GM23338 (cell line): ENCODE measurements around the gene LSM14A. TPM values are rescaled to one million over a fixed set of nuclear protein-coding genes. Genes with fewer than 3 reads are reported as not detected.

Experiments used
- ATAC-seq: fragments of 200-7000 bp; cut with Tn5 transposase; 3 replicates; pipeline ENCODE4 v1.9.1; 2020
- DNase-seq: peaks from one replicate; pipeline ENCODE4 v3.0.0-alpha.2; 2015; ENCODE audit warnings: low spot score
- H2AFZ ChIP-seq: fragments of 200-600 bp; sonication (generic); 2 replicates; pipeline ENCODE4 v1.8.0; 2016; ENCODE audit warnings: antibody characterized with exemption, mild to moderate bottlenecking, moderate library complexity
- H3F3A ChIP-seq: fragments of 200-600 bp; sonication (generic); replicated peaks from 2 replicates; pipeline ENCODE4 v1.8.0; 2017; ENCODE audit warnings: antibody characterized with exemption, mixed run types, low read depth
- H3K27ac ChIP-seq: fragments of 200-600 bp; sonication (generic); 2 replicates; pipeline ENCODE4 v1.6.1; 2016; ENCODE audit warnings: low read depth
- H3K27me3 ChIP-seq: fragments of 200-600 bp; sonication (generic); 2 replicates; pipeline ENCODE4 v1.8.0; 2016; ENCODE audit warnings: mild to moderate bottlenecking, mixed run types, moderate library complexity; ENCODE audit not compliant: insufficient read depth
- H3K36me3 ChIP-seq: fragments of 200-600 bp; sonication (generic); 2 replicates; pipeline ENCODE4 v1.8.0; 2016; ENCODE audit warnings: mild to moderate bottlenecking; ENCODE audit not compliant: insufficient read depth
- H3K4me1 ChIP-seq: fragments of 200-600 bp; sonication (generic); 2 replicates; pipeline ENCODE4 v1.8.0; 2016; ENCODE audit warnings: mild to moderate bottlenecking, moderate library complexity; ENCODE audit not compliant: insufficient read depth
- H3K4me2 ChIP-seq: fragments of 200-600 bp; sonication (generic); 2 replicates; pipeline ENCODE4 v1.7.1; 2017; ENCODE audit warnings: mixed run types
- H3K4me3 ChIP-seq: fragments of 200-600 bp; sonication (generic); 2 replicates; pipeline ENCODE4 v1.6.1; 2016; ENCODE audit warnings: mixed run types
- H3K79me2 ChIP-seq: fragments of 200-600 bp; sonication (generic); replicated peaks from 2 replicates; pipeline ENCODE4 v1.8.0; 2017; ENCODE audit warnings: mild to moderate bottlenecking; ENCODE audit not compliant: insufficient read depth
- H3K9me2 ChIP-seq: fragments of 200-600 bp; sonication (generic); 2 replicates; pipeline ENCODE4 v1.8.0; 2017; ENCODE audit not compliant: insufficient read depth
- H4K20me1 ChIP-seq: fragments of 200-600 bp; sonication (generic); replicated peaks from 2 replicates; pipeline ENCODE4 v1.8.0; 2017; ENCODE audit warnings: mild to moderate bottlenecking; ENCODE audit not compliant: insufficient read depth
- H3K27ac Mint-ChIP-seq: 2 replicates; pipeline ENCODE4 v1.8.0; 2020; ENCODE audit warnings: inconsistent platforms, mild to moderate bottlenecking, moderate library complexity, mixed read lengths
- H3K27me3 Mint-ChIP-seq: 3 replicates; pipeline ENCODE4 v1.8.0; 2022; ENCODE audit warnings: low read depth, mild to moderate bottlenecking, moderate library complexity, mixed read lengths, inconsistent platforms; ENCODE audit not compliant: insufficient read depth, poor library complexity
- H3K36me3 Mint-ChIP-seq: 3 replicates; pipeline ENCODE4 v1.8.0; 2021; ENCODE audit warnings: low read depth, mild to moderate bottlenecking, inconsistent platforms, moderate library complexity, mixed read lengths
- H3K4me1 Mint-ChIP-seq: 3 replicates; pipeline ENCODE4 v1.8.0; 2020; ENCODE audit warnings: mild to moderate bottlenecking, inconsistent platforms, mixed read lengths
- H3K4me3 Mint-ChIP-seq: 3 replicates; pipeline ENCODE4 v1.8.0; 2021; ENCODE audit warnings: moderate library complexity, mild to moderate bottlenecking, inconsistent platforms, mixed read lengths
- H3K9me3 Mint-ChIP-seq: 3 replicates; pipeline ENCODE4 v1.8.0; 2020; ENCODE audit warnings: moderate library complexity, mild to moderate bottlenecking, inconsistent platforms, mixed read lengths
- CREB1 ChIP-seq: fragments of 250-450 bp; sonication (Bioruptor Pico); IDR thresholded peaks from 2 replicates; pipeline ENCODE4 v1.5.0; 2020; ENCODE audit warnings: low read depth, mild to moderate bottlenecking, moderate library complexity
- EZH2 ChIP-seq: fragments of 200-600 bp; sonication (generic); IDR thresholded peaks from one replicate; pipeline ENCODE4 v1.8.0; 2017; ENCODE audit warnings: antibody characterized with exemption, mild to moderate bottlenecking, low read depth; ENCODE audit not compliant: unreplicated experiment
- EZH2phosphoT487 ChIP-seq: fragments of 200-600 bp; sonication (generic); IDR thresholded peaks from one replicate; pipeline ENCODE4 v1.8.1; 2018; ENCODE audit warnings: antibody characterized with exemption; ENCODE audit not compliant: unreplicated experiment
- JUNB ChIP-seq: IDR thresholded peaks from one replicate; pipeline ENCODE4 v1.6.1; 2016; ENCODE audit warnings: antibody characterized with exemption; ENCODE audit not compliant: unreplicated experiment
- NANOG ChIP-seq: IDR thresholded peaks from 2 replicates; pipeline ENCODE4 v1.6.1; 2016; ENCODE audit warnings: antibody characterized with exemption, borderline replicate concordance
- ZNF331 ChIP-seq: fragments of 250-450 bp; sonication (Bioruptor Pico); IDR thresholded peaks from 2 replicates; pipeline ENCODE4 v1.5.0; 2020; ENCODE audit warnings: low read depth, mild to moderate bottlenecking, moderate library complexity
- polyA plus RNA-seq: library from polyadenylated mRNA; unstranded; fragments of >200 nt; fragmentation: Nextera tagmentation; extraction: Ambion mirVana; gene quantifications from 2 replicates; pipeline ENCODE4 v1.2.1, GENCODE V29; 2016
- total RNA-seq: library from RNA; depleted of rRNA; stranded (reverse); fragments of >200 nt; shearing (Covaris generic); gene quantifications from 2 replicates; pipeline ENCODE4 v1.2.3, GENCODE V29; 2014
- TF ChIP-seq, protein P1 (sequence below): fragments of 250-450 bp; sonication (Bioruptor Pico); IDR thresholded peaks from 2 replicates; pipeline ENCODE4 v1.5.0; 2020; ENCODE audit warnings: mild to moderate bottlenecking, moderate library complexity
- TF ChIP-seq, protein P2 (sequence below), 2 experiments: fragments of 200-600 bp in 1 of 2; sonication (generic) in 1 of 2; conservative IDR thresholded peaks; 2 replicates each; pipeline versions ENCODE4 v1.5.1 to v1.6.1; 2016 to 2017; ENCODE audit warnings: antibody characterized with exemption in 2 of 2, low read depth in 2 of 2, mild to moderate bottlenecking in 2 of 2, moderate library complexity in 1 of 2
- TF ChIP-seq, protein P3 (sequence below): IDR thresholded peaks from one replicate; pipeline ENCODE4 v1.6.1; 2018; ENCODE audit warnings: antibody characterized with exemption; ENCODE audit not compliant: unreplicated experiment
- TF ChIP-seq, protein P4 (sequence below): IDR thresholded peaks from 2 replicates; pipeline ENCODE4 v1.6.1; 2016; ENCODE audit warnings: antibody characterized with exemption

LSM14A gene
- total and polyA plus RNA-seq, 2 experiments from 2014 or later = 109 to 166 TPM

DNA sequence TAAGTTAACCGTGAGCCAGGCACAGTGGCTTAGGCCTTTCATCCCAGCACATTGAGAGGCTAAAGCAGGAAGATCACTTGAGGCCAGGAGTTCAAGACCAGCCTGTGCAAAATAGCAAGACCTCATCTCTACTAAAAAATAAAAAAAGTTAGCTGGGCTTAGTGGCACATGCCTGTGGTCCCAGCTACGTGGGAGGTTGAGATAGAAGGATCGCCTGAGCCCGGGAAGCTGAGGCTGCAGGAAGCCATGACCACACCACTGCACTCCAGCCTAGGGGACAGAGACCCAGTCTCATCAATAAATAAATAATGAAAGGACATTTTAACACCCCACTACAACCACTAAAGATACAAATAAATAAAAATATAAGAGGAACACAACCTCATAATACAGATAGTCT, 21.6 kb downstream of the LSM14A start:
- H3K4me1 Mint-ChIP-seq = peaks cover 24% of the 10 kb centered on the region
- H3K4me3 Mint-ChIP-seq = no peak overlapping the region
- ATAC-seq = no peak
- Histone ChIP-seq H4K20me1 (peaks cover 29% of the 10 kb centered on the region), H3K4me2 (no peak overlapping the region), H3K27ac (no peak overlapping the region), H3K9me2 (no peaks in the 10 kb centered on the region), H3F3A (no peaks in the 10 kb centered on the region), H2AFZ (no peak overlapping the region), H3K79me2 (peaks cover 74% of the 10 kb centered on the region), H3K4me3 (no peak overlapping the region), H3K4me1 (peaks cover 15% of the 10 kb centered on the region), H3K36me3 (peaks cover 30% of the 10 kb centered on the region), H3K27me3 (no peaks in the 10 kb centered on the region)
- H3K27me3 Mint-ChIP-seq = no peaks in the 10 kb centered on the region
- DNase-seq = no peak
- H3K36me3 Mint-ChIP-seq = peaks cover 47% of the 10 kb centered on the region
- H3K27ac Mint-ChIP-seq = no peak overlapping the region; the same call in 1 of the 2 replicates
- no peaks in the 10 kb centered on the region for H3K9me3 Mint-ChIP-seq
- no peak for TF ChIP-seq JUNB
- TF ChIP-seq, protein P1, sequence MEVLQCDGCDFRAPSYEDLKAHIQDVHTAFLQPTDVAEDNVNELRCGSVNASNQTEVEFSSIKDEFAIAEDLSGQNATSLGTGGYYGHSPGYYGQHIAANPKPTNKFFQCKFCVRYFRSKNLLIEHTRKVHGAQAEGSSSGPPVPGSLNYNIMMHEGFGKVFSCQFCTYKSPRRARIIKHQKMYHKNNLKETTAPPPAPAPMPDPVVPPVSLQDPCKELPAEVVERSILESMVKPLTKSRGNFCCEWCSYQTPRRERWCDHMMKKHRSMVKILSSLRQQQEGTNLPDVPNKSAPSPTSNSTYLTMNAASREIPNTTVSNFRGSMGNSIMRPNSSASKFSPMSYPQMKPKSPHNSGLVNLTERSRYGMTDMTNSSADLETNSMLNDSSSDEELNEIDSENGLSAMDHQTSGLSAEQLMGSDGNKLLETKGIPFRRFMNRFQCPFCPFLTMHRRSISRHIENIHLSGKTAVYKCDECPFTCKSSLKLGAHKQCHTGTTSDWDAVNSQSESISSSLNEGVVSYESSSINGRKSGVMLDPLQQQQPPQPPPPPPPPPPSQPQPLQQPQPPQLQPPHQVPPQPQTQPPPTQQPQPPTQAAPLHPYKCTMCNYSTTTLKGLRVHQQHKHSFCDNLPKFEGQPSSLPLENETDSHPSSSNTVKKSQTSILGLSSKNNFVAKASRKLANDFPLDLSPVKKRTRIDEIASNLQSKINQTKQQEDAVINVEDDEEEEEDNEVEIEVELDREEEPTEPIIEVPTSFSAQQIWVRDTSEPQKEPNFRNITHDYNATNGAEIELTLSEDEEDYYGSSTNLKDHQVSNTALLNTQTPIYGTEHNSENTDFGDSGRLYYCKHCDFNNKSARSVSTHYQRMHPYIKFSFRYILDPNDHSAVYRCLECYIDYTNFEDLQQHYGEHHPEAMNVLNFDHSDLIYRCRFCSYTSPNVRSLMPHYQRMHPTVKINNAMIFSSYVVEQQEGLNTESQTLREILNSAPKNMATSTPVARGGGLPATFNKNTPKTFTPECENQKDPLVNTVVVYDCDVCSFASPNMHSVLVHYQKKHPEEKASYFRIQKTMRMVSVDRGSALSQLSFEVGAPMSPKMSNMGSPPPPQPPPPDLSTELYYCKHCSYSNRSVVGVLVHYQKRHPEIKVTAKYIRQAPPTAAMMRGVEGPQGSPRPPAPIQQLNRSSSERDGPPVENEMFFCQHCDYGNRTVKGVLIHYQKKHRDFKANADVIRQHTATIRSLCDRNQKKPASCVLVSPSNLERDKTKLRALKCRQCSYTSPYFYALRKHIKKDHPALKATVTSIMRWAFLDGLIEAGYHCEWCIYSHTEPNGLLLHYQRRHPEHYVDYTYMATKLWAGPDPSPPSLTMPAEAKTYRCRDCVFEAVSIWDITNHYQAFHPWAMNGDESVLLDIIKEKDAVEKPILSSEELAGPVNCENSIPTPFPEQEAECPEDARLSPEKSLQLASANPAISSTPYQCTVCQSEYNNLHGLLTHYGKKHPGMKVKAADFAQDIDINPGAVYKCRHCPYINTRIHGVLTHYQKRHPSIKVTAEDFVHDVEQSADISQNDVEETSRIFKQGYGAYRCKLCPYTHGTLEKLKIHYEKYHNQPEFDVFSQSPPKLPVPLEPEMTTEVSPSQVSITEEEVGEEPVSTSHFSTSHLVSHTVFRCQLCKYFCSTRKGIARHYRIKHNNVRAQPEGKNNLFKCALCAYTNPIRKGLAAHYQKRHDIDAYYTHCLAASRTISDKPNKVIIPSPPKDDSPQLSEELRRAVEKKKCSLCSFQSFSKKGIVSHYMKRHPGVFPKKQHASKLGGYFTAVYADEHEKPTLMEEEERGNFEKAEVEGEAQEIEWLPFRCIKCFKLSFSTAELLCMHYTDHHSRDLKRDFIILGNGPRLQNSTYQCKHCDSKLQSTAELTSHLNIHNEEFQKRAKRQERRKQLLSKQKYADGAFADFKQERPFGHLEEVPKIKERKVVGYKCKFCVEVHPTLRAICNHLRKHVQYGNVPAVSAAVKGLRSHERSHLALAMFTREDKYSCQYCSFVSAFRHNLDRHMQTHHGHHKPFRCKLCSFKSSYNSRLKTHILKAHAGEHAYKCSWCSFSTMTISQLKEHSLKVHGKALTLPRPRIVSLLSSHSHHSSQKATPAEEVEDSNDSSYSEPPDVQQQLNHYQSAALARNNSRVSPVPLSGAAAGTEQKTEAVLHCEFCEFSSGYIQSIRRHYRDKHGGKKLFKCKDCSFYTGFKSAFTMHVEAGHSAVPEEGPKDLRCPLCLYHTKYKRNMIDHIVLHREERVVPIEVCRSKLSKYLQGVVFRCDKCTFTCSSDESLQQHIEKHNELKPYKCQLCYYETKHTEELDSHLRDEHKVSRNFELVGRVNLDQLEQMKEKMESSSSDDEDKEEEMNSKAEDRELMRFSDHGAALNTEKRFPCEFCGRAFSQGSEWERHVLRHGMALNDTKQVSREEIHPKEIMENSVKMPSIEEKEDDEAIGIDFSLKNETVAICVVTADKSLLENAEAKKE (CRISPR knock-in tag) = no peak
- TF ChIP-seq EZH2phosphoT487 = no peak
- no peak for TF ChIP-seq EZH2
- TF ChIP-seq, protein P2, sequence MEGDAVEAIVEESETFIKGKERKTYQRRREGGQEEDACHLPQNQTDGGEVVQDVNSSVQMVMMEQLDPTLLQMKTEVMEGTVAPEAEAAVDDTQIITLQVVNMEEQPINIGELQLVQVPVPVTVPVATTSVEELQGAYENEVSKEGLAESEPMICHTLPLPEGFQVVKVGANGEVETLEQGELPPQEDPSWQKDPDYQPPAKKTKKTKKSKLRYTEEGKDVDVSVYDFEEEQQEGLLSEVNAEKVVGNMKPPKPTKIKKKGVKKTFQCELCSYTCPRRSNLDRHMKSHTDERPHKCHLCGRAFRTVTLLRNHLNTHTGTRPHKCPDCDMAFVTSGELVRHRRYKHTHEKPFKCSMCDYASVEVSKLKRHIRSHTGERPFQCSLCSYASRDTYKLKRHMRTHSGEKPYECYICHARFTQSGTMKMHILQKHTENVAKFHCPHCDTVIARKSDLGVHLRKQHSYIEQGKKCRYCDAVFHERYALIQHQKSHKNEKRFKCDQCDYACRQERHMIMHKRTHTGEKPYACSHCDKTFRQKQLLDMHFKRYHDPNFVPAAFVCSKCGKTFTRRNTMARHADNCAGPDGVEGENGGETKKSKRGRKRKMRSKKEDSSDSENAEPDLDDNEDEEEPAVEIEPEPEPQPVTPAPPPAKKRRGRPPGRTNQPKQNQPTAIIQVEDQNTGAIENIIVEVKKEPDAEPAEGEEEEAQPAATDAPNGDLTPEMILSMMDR (conservative IDR thresholded peaks at IDR 0.05; ENCODE audit: low read depth in 2 of 2) = no peak
- TF ChIP-seq, protein P3, sequence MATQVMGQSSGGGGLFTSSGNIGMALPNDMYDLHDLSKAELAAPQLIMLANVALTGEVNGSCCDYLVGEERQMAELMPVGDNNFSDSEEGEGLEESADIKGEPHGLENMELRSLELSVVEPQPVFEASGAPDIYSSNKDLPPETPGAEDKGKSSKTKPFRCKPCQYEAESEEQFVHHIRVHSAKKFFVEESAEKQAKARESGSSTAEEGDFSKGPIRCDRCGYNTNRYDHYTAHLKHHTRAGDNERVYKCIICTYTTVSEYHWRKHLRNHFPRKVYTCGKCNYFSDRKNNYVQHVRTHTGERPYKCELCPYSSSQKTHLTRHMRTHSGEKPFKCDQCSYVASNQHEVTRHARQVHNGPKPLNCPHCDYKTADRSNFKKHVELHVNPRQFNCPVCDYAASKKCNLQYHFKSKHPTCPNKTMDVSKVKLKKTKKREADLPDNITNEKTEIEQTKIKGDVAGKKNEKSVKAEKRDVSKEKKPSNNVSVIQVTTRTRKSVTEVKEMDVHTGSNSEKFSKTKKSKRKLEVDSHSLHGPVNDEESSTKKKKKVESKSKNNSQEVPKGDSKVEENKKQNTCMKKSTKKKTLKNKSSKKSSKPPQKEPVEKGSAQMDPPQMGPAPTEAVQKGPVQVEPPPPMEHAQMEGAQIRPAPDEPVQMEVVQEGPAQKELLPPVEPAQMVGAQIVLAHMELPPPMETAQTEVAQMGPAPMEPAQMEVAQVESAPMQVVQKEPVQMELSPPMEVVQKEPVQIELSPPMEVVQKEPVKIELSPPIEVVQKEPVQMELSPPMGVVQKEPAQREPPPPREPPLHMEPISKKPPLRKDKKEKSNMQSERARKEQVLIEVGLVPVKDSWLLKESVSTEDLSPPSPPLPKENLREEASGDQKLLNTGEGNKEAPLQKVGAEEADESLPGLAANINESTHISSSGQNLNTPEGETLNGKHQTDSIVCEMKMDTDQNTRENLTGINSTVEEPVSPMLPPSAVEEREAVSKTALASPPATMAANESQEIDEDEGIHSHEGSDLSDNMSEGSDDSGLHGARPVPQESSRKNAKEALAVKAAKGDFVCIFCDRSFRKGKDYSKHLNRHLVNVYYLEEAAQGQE = no peak
- no peak for TF ChIP-seq NANOG
- no peak for TF ChIP-seq ZNF331 (CRISPR knock-in tag)
- TF ChIP-seq, protein P4, sequence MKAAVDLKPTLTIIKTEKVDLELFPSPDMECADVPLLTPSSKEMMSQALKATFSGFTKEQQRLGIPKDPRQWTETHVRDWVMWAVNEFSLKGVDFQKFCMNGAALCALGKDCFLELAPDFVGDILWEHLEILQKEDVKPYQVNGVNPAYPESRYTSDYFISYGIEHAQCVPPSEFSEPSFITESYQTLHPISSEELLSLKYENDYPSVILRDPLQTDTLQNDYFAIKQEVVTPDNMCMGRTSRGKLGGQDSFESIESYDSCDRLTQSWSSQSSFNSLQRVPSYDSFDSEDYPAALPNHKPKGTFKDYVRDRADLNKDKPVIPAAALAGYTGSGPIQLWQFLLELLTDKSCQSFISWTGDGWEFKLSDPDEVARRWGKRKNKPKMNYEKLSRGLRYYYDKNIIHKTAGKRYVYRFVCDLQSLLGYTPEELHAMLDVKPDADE = no peak
- no peak for TF ChIP-seq CREB1 (CRISPR knock-in tag)
